Stimulated activated naive CD4-positive, alpha-beta T cell (primary cell): ENCODE data around the gene ADGRV1.
"Not testable (repeated sequence)": the region's sequence is repeated elsewhere in the genome, so short reads cannot be mapped to it uniquely, and the experiment has no call there.

Experiments
- DNase-seq, 6 experiments: peaks; one replicate each; lab custom pipeline; 2025; lab: John Stamatoyannopoulos, UW

The ADGRV1 gene

DNA sequence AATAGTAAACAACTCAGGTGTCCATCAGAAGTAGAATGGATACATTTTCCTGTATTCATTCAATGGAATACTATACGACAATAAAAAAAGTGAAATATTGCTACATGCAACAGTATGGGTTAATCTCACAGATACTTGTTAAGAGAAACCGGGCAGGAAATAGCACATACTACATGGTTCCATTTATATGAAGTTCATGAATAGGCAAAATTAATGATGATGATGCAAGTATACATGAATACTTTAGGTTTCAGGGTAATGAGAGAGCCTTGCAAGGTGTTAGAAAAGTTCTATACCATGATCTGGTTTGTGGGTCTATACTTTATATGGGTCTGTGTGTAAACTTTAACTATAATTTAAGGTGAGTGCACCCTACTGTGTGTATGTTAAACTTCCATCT is 390.4 kb downstream of the ADGRV1 start:
- DNase-seq, result no peak

DNA sequence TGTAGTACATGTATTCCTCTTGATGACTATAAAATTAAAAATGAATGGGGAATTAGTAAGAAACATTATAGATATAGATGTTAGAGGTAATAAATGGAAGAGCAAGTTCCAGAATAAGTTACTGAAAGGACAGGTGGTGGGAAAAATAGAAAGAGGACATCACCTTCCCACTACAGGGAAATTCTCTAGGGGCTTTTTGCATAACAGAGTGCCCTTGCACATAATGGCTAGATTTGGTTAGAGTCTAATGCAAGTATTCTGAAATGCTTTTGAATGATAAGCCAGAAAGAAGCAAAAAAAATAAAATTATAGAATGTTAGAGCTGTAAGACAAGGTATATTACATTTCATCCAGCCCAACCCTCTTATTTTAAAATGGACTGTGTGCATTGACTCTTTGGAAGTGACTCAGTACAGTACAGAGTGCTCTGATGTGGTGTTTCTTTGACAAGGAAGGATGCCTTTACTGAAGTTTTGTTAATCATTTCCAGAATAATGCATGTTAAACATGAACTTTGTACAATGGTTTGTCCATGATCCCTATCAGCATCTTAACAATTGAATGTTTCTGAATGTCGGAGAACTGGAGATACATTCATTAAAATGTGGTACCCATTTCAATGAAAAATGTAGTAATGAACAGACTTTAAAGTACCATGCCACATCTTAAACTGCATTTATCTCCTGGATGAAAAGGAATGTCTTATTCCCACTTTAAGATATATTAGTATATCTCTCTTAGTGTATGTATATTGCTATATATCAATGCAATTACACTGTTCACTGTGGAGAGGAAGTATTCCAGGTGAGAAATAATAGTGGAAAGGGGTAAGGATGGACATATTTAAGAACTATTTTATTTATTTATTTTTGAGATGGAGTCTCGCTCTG is 391.1 kb downstream of the ADGRV1 start:
- DNase-seq, result no peak

DNA sequence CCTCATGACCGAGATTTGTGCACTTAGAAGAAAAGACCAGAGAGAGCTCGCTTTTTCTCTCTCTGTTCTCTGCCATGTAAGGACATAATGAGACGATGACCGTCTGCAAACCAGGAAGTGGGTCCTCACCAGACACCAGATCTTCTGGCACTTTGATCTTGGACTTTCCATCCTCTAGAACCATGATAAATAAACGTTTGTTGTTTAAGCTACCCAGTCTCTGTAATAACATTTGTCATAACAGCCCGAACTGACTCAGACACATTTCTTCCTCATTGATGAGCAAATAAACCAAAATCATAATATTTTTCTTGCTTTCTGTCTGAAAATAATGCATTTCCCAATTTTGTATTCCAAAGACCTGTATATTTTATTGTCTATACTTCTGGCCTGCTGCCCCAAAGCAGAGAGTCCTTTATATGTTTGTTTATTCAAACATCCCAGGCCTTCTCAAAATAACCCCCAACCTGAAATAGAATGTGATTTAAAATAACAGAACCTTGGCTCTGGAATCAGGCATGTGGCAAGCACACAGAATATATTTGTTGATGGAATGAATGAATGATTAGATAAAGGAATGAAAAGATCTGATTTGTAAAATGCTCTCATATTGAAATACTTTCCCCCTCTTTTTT is 396.5 kb downstream of the ADGRV1 start:
- no peak for DNase-seq

DNA sequence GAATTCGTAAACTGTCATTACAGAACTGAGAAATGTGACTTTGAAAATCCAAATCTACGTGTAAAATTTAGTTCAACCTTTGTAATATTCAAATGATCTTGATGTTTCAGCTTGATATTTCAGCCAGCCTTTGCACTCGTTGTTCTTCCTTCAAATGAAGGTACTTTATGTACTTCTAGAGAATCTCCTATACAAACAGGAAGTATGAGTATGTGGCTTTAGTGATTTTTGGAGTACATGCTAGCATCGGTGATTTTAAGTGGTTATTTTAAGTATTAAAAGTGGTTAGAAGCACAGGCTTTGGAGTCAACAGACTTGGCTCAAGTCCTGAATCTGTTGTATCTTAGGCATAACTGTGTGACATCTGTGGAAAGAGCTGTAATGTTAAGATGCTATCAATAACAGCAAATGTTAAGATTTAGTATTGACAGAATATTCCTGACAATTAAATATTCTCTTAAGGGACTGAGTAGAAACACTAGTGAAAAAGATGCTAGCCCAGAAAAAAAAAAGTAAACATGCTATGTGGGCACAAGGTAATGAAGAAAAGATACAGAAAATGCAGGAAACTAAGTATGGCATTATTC is 398.0 kb downstream of the ADGRV1 start:
- no peak for DNase-seq

DNA sequence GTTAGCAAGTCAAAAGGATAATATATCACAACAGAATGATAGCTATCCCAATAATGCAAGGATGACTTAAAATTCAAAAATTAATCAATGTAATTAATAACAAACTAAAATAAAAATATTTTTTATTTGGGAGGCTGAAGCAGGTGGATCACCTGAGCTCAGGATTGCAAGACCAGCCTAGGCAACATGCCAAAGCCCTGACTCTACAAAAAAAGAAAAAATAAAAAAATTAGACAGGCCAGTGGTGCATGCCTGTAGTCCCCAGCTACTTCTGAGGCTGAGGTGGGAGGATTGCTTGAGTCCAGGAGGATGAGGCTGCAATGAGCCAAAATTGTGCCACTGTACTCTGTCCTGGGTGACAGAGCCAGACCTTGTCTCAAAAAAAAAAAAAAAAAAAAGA is 399.3 kb downstream of the ADGRV1 start:
- no peak for DNase-seq

DNA sequence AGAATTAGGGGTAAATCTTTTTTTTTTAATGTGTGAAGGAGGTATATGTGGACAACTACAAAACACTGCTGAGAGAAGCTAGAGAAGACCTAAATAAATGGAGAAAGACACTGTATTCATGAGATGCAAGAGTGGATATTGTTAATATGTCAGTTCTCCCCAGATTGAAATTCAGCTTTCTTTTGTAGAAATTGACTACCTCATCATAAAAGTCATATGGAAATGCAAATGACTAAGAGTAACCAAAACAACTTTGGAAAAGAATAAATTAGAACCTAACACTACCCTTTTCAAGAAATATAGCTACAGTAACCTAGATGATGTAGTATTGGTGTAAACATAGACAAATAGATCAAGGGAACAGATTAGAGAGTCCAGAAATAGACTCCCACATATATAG is 400.7 kb downstream of the ADGRV1 start:
- no peak for DNase-seq

DNA sequence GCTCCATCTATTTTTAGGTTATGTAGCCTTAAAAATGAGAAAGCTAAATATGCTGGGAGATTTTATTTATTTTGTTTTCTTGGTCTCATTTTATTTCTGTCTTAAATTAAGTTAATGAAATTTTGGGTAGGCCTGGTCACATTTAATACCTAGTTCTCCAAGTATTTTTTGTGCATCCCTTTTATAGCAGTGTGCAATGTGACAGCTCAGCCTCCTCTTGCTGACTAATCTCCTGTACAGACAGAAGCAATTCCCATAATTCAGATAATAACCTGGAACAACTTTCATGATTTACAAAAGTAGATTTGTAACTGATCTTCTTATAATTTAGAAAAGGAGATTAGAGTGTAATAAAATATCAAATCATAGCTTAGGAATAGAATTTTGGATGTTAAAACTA is 403.9 kb downstream of the ADGRV1 start:
- DNase-seq, result no peak

DNA sequence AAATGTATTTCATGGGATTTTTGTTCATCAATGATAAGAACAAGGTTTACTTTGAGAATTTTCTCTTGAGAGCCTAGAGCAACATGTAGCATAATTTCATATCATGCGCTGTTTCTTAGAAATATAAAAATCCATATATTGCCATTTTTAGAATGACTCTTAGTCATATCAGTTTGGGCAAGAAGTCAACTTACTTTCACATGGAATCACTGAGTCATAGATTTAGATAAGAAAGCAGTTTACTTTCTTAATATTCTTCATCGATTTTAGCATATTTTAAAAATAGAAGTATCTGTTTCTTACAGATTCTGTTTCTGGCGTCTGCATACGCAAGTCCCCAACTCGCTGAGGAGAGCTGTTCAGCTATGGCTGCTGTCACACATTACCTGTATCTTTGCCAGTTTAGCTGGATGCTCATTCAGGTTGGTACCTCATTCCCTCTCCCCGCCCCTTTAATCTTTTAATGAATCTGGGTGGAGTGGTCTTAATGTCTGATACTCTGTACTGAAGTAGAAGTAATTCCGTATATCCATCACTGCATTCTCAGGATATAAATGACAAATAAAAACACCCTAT is 406.6 kb downstream of the ADGRV1 start:
- DNase-seq, result no peak

DNA sequence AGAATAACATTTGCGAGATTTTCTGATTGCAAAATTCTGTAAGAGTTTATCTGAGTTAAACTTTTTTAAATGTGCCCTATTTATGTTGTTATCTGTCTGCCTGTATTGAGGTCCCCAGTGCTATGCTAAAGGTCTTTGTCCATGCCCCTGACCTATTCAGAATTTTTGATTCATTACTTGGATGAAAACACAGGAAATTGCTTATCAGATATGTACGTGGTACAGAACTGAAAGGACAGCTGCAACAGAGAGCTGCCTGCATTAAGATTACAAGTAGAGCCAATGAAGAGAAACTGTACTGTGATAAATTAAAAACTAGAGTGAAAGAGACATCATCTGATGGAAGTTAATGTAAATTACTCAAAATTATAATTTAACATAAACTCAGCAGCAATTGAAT is 408.8 kb downstream of the ADGRV1 start:
- DNase-seq, result no peak

DNA sequence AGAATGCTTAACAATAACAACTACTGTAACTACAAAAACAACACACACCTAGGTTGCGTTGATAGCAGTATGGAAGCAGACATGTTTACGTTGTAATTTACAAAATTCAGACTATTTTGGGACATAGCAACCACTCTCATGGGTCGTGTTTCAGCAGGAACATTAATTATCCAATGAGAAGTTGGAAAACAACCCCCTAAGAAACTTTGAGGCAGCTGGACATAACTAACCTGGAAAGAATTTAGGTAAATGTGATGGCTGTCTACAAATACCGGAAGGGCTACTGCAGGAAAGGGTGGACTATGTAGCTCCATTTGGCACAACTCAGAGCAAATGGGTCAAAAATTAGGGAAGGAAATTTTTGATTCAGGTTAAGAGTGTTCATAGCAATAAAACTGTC is 409.3 kb downstream of the ADGRV1 start:
- DNase-seq, result no peak

DNA sequence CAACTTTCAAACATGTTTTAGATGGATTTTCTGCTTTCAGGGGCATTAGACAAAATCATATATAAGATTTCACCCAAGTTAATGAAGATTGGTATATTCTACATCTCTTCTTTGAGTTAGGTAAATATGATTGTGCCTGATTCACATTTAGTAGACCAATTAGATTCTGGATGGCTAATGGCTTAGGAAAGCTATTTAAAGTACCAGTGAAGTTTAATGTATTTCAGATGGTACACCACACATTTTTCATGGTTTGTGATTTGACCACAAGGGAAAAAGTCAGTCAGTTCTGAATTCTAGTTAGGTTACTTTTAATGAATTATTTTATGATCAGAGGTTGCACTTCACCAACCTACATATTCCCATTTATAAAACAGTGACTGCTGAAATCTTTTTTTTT is 409.7 kb downstream of the ADGRV1 start:
- no peak for DNase-seq

DNA sequence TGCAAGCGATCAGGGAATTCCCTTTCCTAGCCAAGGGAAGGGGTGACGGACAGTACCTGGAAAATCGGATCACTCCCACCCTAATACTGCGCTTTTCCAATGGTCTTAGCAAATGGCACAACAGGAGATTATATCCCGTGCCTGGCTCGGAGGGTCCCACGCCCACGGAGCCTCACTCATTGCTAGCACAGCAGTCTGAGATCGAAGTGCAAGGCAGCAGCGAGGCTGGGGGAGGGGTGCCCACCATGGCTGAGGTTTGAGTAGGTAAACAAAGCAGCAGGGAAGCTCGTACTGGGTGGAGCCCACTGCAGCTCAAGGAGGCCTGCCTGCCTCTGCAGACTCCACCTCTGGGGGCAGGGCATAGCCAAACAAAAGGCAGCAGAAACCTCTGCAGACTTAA is 411.3 kb downstream of the ADGRV1 start:
- not testable (repeated sequence) for DNase-seq

DNA sequence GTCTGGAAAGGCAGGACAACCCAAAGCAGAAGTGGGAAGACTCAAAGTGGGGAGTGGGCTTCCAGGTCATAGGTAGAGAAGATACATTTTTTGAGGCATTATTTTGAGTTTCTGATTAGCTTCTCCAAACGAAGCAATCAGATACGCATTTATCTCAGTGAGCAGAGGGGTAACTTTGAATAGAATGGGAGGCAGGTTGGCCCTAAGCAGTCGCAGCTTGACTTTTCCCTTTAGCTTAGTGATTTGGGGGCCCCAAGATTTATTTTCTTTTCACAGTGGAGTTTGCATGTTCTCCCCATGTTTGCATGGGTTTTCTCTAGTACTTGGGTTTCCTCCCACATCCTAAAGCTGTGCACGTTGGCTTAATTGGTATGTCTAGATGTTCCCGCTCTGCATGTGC is 422.6 kb downstream of the ADGRV1 start:
- DNase-seq, result no peak

DNA sequence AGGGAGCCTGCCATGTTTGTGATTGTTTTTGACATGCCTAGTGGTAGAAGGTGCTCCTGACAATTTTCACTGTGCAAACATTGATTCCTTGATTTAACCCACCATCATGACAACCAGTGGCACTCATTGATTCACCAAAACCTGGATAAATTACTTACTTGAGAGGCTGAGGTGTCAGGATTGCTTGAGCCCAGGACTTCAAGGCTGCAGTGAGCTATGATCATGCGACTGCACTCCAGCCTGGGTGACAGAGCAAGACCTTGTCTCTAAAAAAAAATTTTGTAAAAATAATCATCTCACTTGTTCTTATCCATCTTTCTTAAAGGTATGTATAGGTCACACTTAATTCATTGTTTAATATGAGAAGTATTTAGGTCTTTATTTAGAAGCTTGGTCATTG is 423.2 kb downstream of the ADGRV1 start:
- no peak for DNase-seq

DNA sequence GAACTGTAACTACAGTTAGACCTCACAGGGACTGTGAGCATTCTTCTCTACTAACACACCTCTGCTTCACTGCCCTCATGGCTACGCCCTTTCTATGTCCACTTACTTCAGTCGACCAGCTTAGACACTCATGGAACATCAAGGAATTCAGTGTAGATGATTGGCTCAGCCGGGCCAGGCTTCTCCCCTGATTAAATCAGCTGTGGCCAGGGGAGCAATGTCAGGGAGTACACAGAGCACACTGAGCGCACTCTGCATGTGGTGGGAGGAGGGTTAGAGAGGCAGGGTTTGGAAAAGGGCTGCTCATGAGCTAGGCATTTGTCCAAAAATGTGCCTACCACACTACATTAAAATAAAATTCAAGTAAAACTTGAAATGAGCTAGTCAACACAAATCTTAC is 424.0 kb downstream of the ADGRV1 start:
- DNase-seq, result no peak

DNA sequence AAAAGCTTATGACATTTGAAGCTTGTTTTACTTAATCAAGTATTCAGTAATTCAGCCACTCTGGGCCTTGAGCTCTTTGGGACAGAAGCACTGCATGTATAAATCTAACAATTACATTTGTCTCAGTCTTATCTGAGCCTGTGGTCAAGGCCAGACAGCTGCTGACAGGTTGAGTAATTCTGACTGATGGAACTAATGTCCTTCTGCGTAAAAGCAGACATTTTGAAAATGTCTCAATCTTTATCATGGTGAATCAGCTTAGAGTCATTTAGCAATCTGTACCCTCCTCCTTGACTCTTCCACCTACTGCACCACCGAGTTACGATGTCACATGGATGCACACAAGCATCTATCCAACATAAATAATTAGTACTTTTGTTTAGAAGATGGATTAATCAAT is 424.6 kb downstream of the ADGRV1 start:
- no peak for DNase-seq

DNA sequence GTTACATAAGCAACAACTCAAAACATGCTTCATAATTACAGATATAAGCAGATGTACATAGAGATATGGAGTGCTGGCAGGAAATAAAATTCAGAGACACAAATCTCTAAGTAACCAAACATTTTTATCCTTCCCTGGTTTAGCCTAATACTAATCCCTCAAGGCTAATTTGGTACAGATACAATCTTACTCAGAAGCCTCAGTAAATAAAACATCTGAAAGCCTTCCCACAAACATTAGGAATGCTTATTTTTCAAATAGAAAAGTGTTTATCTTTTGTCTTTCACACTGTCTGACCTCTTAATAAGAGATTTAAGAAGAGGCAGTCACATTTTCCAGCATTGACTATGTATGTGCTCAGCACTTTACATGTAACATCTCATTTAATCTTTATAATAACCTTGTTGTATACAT is 425.1 kb downstream of the ADGRV1 start:
- DNase-seq, result no peak

DNA sequence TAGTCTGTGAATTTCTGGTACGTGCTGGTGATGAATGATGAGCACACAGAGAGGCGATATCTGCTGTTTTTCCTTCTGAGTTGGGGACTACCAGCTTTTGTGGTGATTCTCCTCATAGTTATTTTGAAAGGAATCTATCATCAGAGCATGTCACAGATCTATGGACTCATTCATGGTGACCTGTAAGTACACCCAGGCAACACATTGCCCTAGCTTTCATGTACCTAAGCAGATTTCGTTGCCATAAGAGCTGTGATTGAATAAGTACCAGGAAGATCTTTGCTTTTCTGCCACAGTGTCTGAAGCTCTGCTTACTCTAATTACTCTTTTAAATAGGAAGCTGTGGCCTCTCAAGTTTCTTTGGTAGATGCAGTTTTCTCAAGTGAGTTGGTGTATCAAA is 426.7 kb downstream of the ADGRV1 start:
- DNase-seq, result no peak

DNA sequence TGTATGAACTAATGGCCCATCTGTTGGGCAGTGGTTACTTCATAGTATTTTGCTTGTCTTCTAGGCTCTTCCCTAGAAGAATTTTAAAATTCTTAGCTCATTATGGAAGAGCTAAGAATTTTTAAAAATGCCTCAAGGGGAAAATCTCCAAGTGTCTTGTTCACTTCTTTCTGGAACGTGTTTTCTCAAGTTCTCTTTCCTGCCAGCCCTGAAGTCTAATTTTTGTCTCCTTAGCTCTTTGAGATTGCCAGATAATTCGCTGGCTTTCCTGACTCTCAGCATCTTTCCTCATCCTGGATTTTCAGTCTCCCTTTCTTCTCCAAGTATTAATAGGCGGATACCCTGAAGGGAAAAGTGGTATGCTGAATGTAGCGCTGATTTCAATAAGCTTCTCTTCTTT is 429.1 kb downstream of the ADGRV1 start:
- DNase-seq, result no peak

DNA sequence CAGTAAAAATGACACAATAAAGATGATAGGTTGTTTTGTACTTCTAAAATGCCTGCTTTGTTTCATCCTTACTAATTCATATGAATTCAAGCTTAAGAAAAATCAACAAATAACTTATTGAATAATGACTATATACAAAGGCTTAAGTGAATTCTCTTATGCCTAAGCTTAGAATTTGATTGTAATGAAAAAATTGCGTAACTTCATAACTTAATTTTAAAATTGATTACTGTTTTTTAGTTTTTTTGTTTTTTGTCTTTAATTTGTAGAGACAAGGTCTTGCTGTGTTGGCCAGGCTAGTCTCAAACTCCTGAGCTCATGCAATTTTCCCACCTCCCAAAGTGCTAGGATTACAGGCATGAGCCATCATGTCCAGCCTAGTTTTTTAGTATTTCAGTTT is 432.6 kb downstream of the ADGRV1 start:
- DNase-seq, result no peak

DNA sequence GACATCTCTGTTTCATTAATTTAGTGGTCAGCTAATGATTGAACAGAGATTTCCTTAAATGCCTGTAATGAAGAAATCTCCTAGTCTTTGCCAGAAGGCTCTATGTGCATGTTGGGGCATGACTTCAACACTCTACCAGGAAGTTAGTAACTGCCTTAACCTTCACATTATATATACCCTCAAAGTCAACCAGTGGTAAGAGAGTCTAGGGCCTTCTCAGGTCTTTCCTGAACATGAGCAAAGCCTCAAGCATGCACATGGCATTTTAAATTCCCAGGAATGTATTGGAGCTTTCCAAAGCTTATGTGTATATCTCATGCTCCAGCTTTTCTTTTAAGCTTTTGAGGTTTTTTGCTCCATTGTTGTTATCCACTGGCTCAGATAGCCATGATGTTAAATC is 436.2 kb downstream of the ADGRV1 start:
- no peak for DNase-seq

DNA sequence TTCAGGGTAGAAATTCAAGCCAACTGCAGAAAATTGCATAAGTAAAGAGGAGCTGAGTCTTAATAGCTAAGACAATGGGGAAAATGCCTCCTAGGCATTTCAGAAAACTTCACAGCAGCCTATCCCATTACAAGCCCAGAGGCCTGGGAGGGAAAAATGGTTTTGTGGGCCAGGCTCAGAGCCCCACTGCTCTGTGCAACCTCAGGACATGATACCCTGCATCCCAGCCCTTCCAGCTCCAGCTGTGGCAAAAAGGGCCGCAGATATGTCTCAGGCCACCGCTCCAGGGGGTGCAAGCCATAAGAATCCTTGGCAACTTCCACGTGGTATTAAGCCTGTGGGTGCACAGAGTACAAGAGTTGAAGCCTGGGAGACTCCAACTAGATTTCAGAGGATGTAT is 437.5 kb downstream of the ADGRV1 start:
- DNase-seq, result no peak

DNA sequence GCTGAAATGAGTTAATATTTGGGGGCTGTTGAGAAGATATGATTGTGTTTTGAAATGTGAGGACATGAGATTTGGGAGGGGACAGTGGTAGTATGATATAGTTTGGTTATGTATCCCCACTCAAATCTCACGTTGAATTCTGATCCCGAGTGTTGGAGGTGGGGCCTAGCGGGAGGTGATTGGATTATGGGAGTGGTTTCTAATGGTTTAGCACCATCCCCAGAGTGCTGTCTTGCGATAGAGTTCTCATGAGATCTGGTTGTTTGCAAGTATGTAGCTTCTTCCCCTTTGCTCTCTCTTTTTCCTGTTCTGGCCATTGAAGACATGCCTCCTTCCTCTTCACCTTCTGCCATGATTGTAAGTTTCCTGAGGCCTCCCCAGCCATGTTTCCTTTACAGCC is 438.5 kb downstream of the ADGRV1 start:
- no peak for DNase-seq
